Neural cell (in vitro differentiated cells): ENCODE results near the gene SMC1A. TPM values are rescaled to one million over a fixed set of nuclear protein-coding genes. Genes with fewer than 3 reads are reported as not detected.

ENCODE experiments used
- H2AFZ ChIP-seq: fragments of 200-600, 300-800 bp; sonication (generic), shearing (Covaris generic); 2 replicates; pipeline ENCODE4 v1.6.0; 2014; ENCODE audit warnings: low read depth, mild to moderate bottlenecking, antibody characterized with exemption, low read length, moderate library complexity
- H3F3A ChIP-seq: fragments of 200-600 bp; shearing (Covaris generic); 2 replicates; pipeline ENCODE4 v1.6.1; 2016; ENCODE audit warnings: mild to moderate bottlenecking, moderate library complexity, mixed read lengths, antibody characterized with exemption, low read length; ENCODE audit not compliant: insufficient read depth, poor library complexity, severe bottlenecking
- H3K27ac ChIP-seq: fragments of 200-600, 300-800 bp; sonication (generic), shearing (Covaris generic); 2 replicates; pipeline ENCODE4 v1.5.1; 2014; ENCODE audit warnings: mild to moderate bottlenecking, low read length, moderate library complexity
- H3K27me3 ChIP-seq: fragments of 300-800, 200-600 bp; sonication (generic), shearing (Covaris generic); 2 replicates; pipeline ENCODE4 v1.6.0; 2014; ENCODE audit warnings: mild to moderate bottlenecking, low read depth, low read length, moderate library complexity; ENCODE audit not compliant: insufficient read depth
- H3K36me3 ChIP-seq: fragments of 300-800, 200-600 bp; sonication (generic), shearing (Covaris generic); 2 replicates; pipeline ENCODE4 v1.5.1; 2014; ENCODE audit warnings: mild to moderate bottlenecking, antibody characterized with exemption, low read length, moderate library complexity; ENCODE audit not compliant: insufficient read depth
- H3K4me2 ChIP-seq: fragments of 300-800, 200-600 bp; sonication (generic), shearing (Covaris generic); 2 replicates; pipeline ENCODE4 v1.6.0; 2014; ENCODE audit warnings: mild to moderate bottlenecking, low read length
- H3K4me3 ChIP-seq: fragments of 300-800, 200-600 bp; sonication (generic), shearing (Covaris generic); 2 replicates; pipeline ENCODE4 v1.5.1; 2014; ENCODE audit warnings: mild to moderate bottlenecking, low read length, moderate library complexity
- H3K79me2 ChIP-seq: fragments of 200-600 bp; shearing (Covaris generic); replicated peaks from 2 replicates; pipeline ENCODE4 v1.6.0; 2014; ENCODE audit warnings: mild to moderate bottlenecking, low read length, moderate library complexity; ENCODE audit not compliant: insufficient read depth
- H3K9ac ChIP-seq: fragments of 300-800, 200-600 bp; sonication (generic), shearing (Covaris generic); 2 replicates; pipeline ENCODE4 v1.6.1; 2016; ENCODE audit warnings: mild to moderate bottlenecking, low read length, mixed read lengths
- H3K9me2 ChIP-seq: fragments of 200-600 bp; shearing (Covaris generic); 2 replicates; pipeline ENCODE4 v1.6.1; 2016; ENCODE audit warnings: mild to moderate bottlenecking, low read length, mixed read lengths; ENCODE audit not compliant: insufficient read depth
- H3K9me3 ChIP-seq: fragments of 200-600, 300-800 bp; sonication (generic), shearing (Covaris generic); 2 replicates; pipeline ENCODE4 v1.6.1; 2016; ENCODE audit warnings: mild to moderate bottlenecking, mixed run types, low read length, moderate library complexity, mixed read lengths
- H4K20me1 ChIP-seq: fragments of 200-600 bp; shearing (Covaris generic); 2 replicates; pipeline ENCODE4 v1.6.1; 2016; ENCODE audit warnings: mild to moderate bottlenecking, mixed run types; ENCODE audit not compliant: insufficient read depth
- EP300 ChIP-seq: fragments of 450-650 bp; conservative IDR thresholded peaks from 2 replicates; pipeline ENCODE4 v1.6.1; 2014; ENCODE audit warnings: antibody characterized with exemption, mild to moderate bottlenecking, moderate library complexity; ENCODE audit not compliant: poor library complexity, severe bottlenecking
- EZH2 ChIP-seq: fragments of 200-600, 300-800 bp; shearing (Covaris generic), sonication (generic); IDR thresholded peaks from 2 replicates; pipeline ENCODE4 v1.6.1; 2014; ENCODE audit warnings: antibody characterized with exemption, low read length, borderline replicate concordance, mild to moderate bottlenecking; ENCODE audit not compliant: insufficient read depth, poor library complexity, severe bottlenecking
- MXI1 ChIP-seq: fragments of 450-650 bp; conservative IDR thresholded peaks from 2 replicates; pipeline ENCODE4 v1.6.1; 2014; ENCODE audit warnings: antibody characterized with exemption, mild to moderate bottlenecking; ENCODE audit not compliant: poor library complexity, severe bottlenecking
- POLR2AphosphoS5 ChIP-seq: IDR thresholded peaks from 2 replicates; pipeline ENCODE4 v1.6.1; 2012
- RAD21 ChIP-seq: fragments of 450-650 bp; conservative IDR thresholded peaks from 2 replicates; pipeline ENCODE4 v1.6.1; 2014; ENCODE audit warnings: antibody characterized with exemption, mild to moderate bottlenecking, moderate library complexity
- REST ChIP-seq: IDR thresholded peaks from 2 replicates; pipeline ENCODE4 v1.6.1; 2012; ENCODE audit warnings: borderline replicate concordance
- SMC3 ChIP-seq: fragments of 450-650 bp; conservative IDR thresholded peaks from 2 replicates; pipeline ENCODE4 v1.6.1; 2014; ENCODE audit warnings: antibody characterized with exemption, mild to moderate bottlenecking, moderate library complexity; ENCODE audit not compliant: poor library complexity
- TAF1 ChIP-seq: IDR thresholded peaks from 2 replicates; pipeline ENCODE4 v1.6.1; 2012; ENCODE audit warnings: low read depth
- polyA plus RNA-seq: library from polyadenylated mRNA; depleted of rRNA; stranded (reverse); fragments of >200 nt; gene quantifications from 2 replicates; pipeline ENCODE4 v1.2.3, GENCODE V29; 2014
- TF ChIP-seq, protein P1 (sequence below): fragments of 450-650 bp; IDR thresholded peaks from 2 replicates; pipeline ENCODE4 v1.5.1; 2014; ENCODE audit warnings: antibody characterized with exemption, mild to moderate bottlenecking, moderate library complexity; ENCODE audit not compliant: poor library complexity, severe bottlenecking

The SMC1A gene
- polyA plus RNA-seq, 1 donor from 2014 or later = 11.4 TPM

- Histone ChIP-seq H3K9ac (no peak overlapping the region), H3K79me2 (no peaks in the 10 kb centered on the region), H3K36me3 (no peaks in the 10 kb centered on the region), H3K9me2 (no peaks in the 10 kb centered on the region), H4K20me1 (no peaks in the 10 kb centered on the region), H3K27me3 (no peaks in the 10 kb centered on the region), H3K9me3 (no peaks in the 10 kb centered on the region), H2AFZ (no peak overlapping the region), H3K4me2 (no peak overlapping the region), H3K4me3 (no peak overlapping the region), H3F3A (no peaks in the 10 kb centered on the region), H3K27ac (no peak overlapping the region)
- TF ChIP-seq REST (no peak), EP300 (no peak), TAF1 (no peak), RAD21 (no peak), POLR2AphosphoS5 (no peak), SMC3 (no peak), MXI1 (no peak), EZH2 (no peak)
- TF ChIP-seq, protein P1, sequence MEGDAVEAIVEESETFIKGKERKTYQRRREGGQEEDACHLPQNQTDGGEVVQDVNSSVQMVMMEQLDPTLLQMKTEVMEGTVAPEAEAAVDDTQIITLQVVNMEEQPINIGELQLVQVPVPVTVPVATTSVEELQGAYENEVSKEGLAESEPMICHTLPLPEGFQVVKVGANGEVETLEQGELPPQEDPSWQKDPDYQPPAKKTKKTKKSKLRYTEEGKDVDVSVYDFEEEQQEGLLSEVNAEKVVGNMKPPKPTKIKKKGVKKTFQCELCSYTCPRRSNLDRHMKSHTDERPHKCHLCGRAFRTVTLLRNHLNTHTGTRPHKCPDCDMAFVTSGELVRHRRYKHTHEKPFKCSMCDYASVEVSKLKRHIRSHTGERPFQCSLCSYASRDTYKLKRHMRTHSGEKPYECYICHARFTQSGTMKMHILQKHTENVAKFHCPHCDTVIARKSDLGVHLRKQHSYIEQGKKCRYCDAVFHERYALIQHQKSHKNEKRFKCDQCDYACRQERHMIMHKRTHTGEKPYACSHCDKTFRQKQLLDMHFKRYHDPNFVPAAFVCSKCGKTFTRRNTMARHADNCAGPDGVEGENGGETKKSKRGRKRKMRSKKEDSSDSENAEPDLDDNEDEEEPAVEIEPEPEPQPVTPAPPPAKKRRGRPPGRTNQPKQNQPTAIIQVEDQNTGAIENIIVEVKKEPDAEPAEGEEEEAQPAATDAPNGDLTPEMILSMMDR = no peak
Measured at GRCh38 chrX:53447441-53447840, 25.0 kb upstream of the SMC1A start.

DNA sequence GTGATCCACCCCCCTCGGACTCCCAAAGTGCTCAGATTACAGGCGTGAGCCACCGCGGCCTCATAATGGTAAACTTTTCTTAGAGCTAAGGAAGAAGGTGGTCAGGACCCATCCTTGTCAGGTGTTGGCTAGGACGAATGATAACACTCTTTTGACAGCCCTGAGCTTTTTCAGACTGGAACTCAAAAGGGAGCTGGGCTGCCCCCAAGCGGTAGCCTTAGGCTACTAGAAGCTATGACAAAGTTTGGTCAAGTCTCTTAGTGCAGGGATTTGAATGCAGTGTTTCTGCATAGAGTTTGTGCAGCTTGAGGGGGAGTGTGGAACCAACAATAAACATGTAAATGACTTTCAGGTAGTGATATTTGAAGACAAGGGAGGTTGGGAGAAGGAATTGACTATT, 23.5 kb upstream of the SMC1A start:
- H3K4me2 ChIP-seq = no peak overlapping the region
- TF ChIP-seq MXI1 (no peak), REST (no peak), TAF1 (no peak), POLR2AphosphoS5 (no peak), EZH2 (no peak), RAD21 (peak; percentile 61), SMC3 (peak; percentile 34), EP300 (no peak)
- TF ChIP-seq, protein P1 = peak; percentile 61
- H3K79me2 ChIP-seq = no peaks in the 10 kb centered on the region
- H3K9me2 ChIP-seq = no peaks in the 10 kb centered on the region
- H3K4me3 ChIP-seq = no peak overlapping the region
- H2AFZ ChIP-seq = no peak overlapping the region
- H3K27me3 ChIP-seq = no peaks in the 10 kb centered on the region
- H4K20me1 ChIP-seq = no peaks in the 10 kb centered on the region
- no peaks in the 10 kb centered on the region for H3K36me3 ChIP-seq
- H3K27ac ChIP-seq = no peak overlapping the region
- H3F3A ChIP-seq = no peaks in the 10 kb centered on the region
- H3K9me3 ChIP-seq = no peaks in the 10 kb centered on the region
- H3K9ac ChIP-seq = no peak overlapping the region
